H7 (cell line): ENCODE results near the gene RXFP4. TPM values are rescaled to one million over a fixed set of nuclear protein-coding genes. Genes with fewer than 3 reads are reported as not detected.
"Not testable (repeated sequence)": the region's sequence is repeated elsewhere in the genome, so short reads cannot be mapped to it uniquely, and the experiment has no call there.

Experiments
- DNase-seq: peaks from one replicate; pipeline ENCODE4 v3.0.0; 2012
- H3K27me3 ChIP-seq: 2 replicates; pipeline ENCODE4 v1.6.0; 2011; ENCODE audit warnings: mild to moderate bottlenecking, low read length; ENCODE audit not compliant: control insufficient read depth, insufficient read depth
- H3K36me3 ChIP-seq: replicated peaks from 2 replicates; pipeline ENCODE4 v1.5.1; 2011; ENCODE audit warnings: low read length; ENCODE audit not compliant: control insufficient read depth, insufficient read depth
- H3K4me3 ChIP-seq: 2 replicates; pipeline ENCODE4 v1.5.1; 2011; ENCODE audit warnings: low read depth, mild to moderate bottlenecking, control low read depth, low read length, moderate library complexity; ENCODE audit not compliant: insufficient read depth
- total RNA-seq: library from RNA; depleted of rRNA; stranded (reverse); fragments of >200 nt; shearing (Covaris generic); gene quantifications from 2 replicates; pipeline ENCODE4 v1.2.3, GENCODE V29; 2014

RXFP4 gene
- total RNA-seq, 1 experiment from 2014 or later: not detected

DNA sequence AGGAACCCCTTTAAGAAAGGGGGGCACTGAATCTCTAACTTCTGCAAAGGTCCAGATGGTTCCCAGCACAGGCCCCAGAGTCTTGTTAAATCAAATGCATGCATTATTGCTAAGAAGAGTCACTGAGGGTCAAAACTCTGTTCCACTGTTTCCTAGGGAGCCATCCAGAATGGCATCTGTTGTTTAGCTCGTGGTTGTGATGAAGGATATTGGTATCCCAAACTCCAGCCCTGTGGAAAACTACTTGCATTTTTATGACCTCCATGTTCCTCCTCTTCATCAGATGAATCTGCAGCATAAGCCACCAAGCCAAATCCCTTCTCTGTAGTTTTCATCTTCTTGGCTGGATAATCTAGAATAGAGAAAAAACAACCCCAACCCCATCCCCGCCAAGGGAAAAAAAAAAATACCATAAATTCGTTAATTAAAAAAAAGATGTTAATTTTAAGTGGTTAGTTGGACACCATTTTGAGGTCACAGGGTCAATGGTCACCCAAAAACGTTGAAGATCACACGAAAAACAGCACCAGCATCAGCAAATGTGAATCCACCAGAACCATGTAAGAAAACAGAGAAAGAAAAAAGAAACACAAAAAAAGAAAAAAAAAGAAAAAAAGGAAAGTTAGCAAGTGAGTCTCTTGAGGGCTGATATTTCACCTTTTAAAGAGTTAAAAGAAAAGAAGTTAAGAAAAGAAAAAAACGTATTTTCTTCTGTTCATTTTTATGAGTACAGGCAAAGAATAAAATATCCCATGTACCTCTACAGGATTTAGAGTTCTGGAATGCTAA, 27.3 kb upstream of the RXFP4 start:
- no peak for DNase-seq
- H3K4me3 ChIP-seq: no peak overlapping the region
- H3K36me3 ChIP-seq: peaks cover 31% of the 10 kb centered on the region
- H3K27me3 ChIP-seq: no peaks in the 10 kb centered on the region

DNA sequence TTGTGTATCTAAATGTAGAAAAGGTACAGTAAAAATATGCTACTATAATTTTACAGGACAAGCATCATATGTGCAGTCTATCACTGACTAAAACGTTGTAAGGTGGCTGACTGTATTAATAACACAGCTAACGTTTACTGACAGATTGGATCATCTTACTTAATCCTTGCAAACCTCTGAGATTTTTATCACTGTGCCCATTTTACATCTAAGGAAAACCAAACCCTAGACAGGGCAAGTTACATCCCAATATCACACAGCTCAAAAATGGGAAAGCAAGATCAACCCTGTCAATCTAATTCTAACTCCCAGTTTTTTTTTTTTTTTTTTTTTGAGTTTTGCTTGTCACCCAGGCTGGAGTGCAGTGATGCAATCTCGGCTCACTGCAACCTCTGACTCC, 22.8 kb upstream of the RXFP4 start:
- H3K27me3 ChIP-seq: no peaks in the 10 kb centered on the region
- peaks cover 43% of the 10 kb centered on the region for H3K36me3 ChIP-seq
- DNase-seq: no peak
- no peak overlapping the region for H3K4me3 ChIP-seq

DNA sequence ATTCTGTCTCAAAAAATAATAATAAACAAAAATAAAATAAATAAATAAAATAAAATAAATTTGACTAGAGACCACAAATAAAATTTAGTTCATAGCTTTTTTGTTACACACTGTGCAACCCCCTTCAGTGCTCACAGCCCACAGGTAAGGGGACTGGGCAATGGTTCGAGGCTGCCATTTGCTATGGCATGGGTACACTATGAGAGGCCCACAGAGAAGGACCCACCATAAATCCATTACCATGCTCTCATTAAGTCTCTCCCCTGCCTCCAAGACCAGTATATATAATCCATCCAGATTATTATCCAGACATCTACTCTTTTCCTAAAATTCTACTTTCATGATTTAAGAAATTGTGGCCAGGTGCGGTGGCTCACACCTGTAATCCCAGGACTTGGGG, 21.6 kb upstream of the RXFP4 start:
- no peak for DNase-seq
- H3K36me3 ChIP-seq: peaks cover 41% of the 10 kb centered on the region
- H3K4me3 ChIP-seq: no peak overlapping the region

DNA sequence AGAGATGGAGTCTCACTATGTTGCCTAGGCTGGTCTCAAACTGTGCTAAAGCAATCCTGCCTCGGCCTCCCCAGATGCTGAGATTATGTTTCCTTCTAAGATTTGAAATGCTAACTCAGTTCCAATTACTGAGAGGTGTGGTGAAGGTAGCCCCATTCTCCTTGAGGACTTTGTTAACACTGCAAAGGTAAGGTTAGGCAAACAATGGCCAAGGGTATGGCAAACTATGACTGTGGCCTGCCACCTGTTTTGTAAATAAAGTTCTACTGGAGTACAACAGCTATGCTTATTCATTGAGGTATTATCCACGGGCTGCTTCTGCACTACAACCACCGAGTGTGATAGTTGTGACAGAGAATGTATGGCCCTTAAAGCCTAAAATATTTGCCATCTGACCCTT, 20.7 kb upstream of the RXFP4 start:
- peaks cover 46% of the 10 kb centered on the region for H3K36me3 ChIP-seq

More for the DNA sequence above, 21.6 kb upstream of the RXFP4 start:
- no peaks in the 10 kb centered on the region for H3K27me3 ChIP-seq

DNA sequence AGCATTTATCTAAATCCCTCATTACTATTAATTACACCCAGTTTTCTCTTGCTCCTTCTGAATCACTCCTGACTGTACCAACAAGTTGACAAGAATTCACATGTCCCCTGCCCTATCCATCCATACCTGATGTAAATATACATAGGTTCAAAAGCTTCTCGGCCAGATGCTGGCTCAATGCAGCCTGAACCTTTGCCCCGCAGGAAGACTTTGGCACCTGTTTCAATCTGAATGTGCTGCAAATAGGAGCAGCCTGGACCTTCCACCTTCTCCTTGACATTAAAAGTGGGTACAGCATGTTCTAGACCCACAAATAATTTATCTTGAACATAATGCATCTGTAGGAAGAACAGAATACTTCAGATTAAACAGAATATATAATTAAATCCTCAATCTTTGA, 15.9 kb upstream of the RXFP4 start:
- peaks cover 55% of the 10 kb centered on the region for H3K36me3 ChIP-seq
- DNase-seq: no peak
- no peaks in the 10 kb centered on the region for H3K27me3 ChIP-seq
- no peak overlapping the region for H3K4me3 ChIP-seq

More for the DNA sequence above, 20.7 kb upstream of the RXFP4 start:
- Histone ChIP-seq H3K27me3 (no peaks in the 10 kb centered on the region), H3K4me3 (no peak overlapping the region)
- no peak for DNase-seq

DNA sequence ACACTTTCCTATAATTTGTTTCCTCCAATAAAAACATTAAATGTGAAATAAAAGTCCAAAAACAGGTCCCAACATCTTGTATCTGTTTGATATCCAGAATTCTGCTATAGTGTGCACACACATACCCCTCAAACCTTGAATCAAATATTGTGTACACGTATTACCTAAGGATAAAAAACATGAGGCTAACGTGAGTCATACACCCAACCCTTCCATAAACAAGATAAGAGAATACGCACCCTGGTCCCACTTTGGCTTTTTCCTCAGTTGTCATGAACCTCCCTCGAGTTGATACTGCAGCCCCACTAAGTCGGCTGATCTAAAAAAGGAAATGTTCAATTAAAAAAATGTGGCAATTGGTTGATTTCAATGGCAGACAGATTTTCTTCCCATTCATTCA, 12.4 kb upstream of the RXFP4 start:
- no peaks in the 10 kb centered on the region for H3K27me3 ChIP-seq
- H3K36me3 ChIP-seq: peaks cover 53% of the 10 kb centered on the region
- H3K4me3 ChIP-seq: no peak overlapping the region
- no peak for DNase-seq

DNA sequence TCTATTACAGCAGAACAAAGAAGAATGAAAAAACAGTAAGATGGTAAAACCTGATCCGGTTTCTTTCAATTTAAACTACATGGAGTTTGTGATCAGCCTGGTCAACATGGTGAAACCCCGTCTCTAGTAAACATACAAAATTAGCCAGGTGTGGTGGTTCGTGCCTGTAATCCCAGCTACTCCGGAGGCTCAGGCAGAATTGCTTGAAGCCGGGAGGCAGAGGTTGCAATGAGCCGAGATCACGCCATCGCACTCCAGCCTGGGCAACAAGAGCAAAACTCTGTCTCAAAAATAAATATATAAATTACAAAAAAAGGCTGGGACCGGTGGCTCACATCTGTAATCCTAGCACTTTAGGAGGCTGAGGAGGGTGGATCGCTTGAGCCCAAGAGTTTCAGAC, 10.7 kb upstream of the RXFP4 start:
- H3K4me3 ChIP-seq, H3K27me3 ChIP-seq, DNase-seq: not testable (repeated sequence)
- peaks cover 46% of the 10 kb centered on the region for H3K36me3 ChIP-seq

DNA sequence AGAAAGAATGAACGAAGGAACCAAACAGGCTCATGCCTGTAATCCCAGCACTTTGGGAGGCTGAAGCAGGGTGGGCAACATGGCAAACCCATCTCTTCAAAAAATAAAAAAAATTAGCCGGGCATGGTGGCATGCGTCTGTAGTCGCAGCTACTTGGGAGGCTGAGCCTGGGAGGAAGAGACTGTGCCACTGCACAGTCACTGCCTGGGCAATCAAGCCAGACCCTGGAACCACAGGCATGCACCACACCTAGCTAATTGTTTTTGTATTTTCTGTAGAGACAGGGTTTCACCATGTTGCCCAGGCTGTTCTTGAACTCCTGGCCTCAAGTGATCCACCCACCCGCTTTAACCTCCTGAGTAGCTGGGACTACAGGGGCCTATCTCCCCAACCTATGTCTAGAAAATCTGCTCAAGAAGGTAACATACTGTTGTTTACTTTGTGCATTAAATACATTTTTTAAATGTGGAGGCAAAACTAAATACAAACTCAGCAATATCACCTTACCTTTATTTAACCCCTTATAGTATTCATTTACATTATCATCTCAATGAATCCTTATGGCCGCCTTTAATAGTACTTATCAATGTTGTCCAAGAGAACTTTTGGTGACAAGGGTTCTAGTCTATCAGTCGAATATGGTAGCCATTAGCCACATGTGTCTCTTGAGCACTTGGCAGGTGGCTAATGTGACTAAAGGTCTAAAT, 10.0 kb upstream of the RXFP4 start:
- no peaks in the 10 kb centered on the region for H3K27me3 ChIP-seq
- no peak for DNase-seq
- H3K4me3 ChIP-seq: no peak overlapping the region
- peaks cover 40% of the 10 kb centered on the region for H3K36me3 ChIP-seq

DNA sequence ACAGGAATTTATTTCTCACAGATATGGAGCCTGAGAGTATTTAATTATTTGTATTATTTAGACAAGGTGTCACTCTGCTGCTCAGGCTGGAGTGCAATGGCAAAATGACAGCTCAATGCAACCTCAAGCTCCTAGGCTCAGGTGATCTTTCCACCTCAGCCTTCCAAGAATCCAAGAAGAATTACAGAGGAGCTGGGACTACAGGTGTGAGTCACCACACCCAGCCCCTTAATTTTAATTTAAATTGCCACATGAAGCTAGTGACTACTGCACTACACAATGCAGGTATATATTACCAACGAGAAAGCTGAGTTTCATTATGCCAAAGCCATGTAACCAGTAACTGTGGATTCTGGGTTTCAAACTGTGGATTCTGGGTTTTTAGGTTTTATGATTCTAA, 9.4 kb upstream of the RXFP4 start:
- H3K27me3 ChIP-seq: no peaks in the 10 kb centered on the region
- H3K4me3 ChIP-seq: no peak overlapping the region
- H3K36me3 ChIP-seq: peaks cover 35% of the 10 kb centered on the region

DNA sequence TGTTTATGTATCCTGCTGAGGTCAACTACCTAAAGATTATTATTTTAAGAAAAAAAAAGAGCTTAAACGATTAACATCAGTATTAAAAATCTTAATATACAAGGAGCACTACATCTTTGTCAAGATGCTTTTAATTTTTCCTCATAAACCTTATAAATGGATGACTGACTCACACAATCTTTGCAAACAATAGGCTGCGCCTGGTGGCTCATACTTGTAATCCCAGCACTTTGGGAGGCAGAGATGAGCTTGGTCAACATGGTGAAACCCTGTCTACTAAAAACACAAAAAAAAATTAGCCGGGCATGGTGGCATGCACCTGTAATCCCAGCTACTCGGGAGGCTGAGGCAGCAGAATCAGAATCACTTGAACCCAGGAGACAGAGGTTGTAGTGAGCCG, 9.0 kb upstream of the RXFP4 start:
- Histone ChIP-seq H3K27me3 (no peaks in the 10 kb centered on the region), H3K4me3 (no peak overlapping the region), H3K36me3 (peaks cover 32% of the 10 kb centered on the region)
- DNase-seq: no peak

More for the DNA sequence above, 9.4 kb upstream of the RXFP4 start:
- DNase-seq: no peak

DNA sequence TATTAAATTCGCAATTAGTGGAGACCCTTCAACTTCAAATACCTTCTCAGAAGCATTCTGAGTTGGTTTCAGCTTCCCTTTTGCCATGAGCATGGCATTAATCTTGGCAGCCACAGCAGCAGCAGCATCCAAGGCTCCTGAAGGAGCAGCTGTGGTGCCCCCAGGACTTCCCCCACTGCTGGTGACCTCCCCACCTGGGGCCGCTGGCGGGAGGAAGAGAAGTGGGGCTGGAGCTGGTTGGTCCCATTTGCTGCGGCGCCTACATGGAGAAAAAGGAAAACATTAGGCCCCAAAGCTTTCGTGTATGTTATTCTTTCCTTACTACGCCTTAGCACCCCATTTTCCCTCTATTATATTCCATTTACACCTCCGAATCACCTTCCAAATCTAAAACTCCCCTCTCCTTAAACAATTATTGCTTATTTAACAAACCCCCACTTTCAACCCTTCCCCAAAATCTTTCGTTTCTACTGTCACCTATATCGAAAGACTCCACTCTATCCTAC, 7.8 kb upstream of the RXFP4 start:
- peaks cover 27% of the 10 kb centered on the region for H3K36me3 ChIP-seq
- peak overlapping the region; percentile 87 for H3K4me3 ChIP-seq
- DNase-seq: peak; percentile 53
- H3K27me3 ChIP-seq: no peaks in the 10 kb centered on the region

DNA sequence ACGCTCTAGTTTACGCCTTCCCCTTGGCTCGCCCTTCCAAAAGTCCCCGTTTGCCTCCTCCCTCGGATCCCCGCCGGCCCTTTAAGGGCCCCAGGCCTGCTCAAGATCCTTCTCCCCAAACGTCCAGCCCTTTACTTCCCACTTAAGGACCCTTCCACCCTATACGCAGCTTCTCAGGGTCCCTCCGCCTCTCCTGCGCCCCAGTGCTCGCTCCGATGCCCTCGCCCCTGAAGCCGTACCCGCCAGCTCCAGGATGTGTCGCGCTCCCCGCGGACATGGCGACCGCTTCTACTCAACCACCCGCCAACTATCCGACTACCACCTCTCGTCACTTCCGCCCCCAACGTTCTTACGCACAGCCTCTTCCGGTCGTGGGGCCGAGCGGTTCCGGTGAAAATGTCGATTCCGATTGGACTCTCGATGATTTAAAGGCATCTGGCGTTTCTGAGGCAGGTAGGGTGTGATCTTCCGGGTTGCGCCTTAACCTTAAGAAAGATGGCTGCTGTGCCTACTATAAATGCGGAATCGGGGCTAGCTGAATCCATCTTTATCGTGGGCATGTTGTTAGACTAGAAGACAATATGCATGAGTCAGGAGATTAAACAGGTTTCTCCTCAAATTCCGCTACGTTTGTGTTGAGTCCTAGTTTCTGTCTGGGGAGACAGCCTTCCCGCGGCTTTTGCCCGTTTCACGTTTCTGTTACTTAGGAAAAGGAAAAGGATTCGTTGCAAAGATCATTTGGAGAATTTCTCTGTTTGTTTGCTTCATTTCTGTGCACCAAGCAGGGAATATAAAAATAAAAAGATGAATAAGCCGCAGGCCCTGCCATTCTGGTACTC, 7.1 kb upstream of the RXFP4 start, which contains the start of gene KHDC4:
Gene KHDC4 (minus strand): TSS at position 317 of the 839 bp plus-strand sequence. CDS start 40 bp downstream, at position 277.
- peak within 1 kb of the TSS; percentile 87 for H3K4me3 ChIP-seq
- peaks cover 21% of the 10 kb centered on the region for H3K36me3 ChIP-seq
- peak; percentile 94 for DNase-seq
- H3K27me3 ChIP-seq: no peaks in the 10 kb centered on the region

DNA sequence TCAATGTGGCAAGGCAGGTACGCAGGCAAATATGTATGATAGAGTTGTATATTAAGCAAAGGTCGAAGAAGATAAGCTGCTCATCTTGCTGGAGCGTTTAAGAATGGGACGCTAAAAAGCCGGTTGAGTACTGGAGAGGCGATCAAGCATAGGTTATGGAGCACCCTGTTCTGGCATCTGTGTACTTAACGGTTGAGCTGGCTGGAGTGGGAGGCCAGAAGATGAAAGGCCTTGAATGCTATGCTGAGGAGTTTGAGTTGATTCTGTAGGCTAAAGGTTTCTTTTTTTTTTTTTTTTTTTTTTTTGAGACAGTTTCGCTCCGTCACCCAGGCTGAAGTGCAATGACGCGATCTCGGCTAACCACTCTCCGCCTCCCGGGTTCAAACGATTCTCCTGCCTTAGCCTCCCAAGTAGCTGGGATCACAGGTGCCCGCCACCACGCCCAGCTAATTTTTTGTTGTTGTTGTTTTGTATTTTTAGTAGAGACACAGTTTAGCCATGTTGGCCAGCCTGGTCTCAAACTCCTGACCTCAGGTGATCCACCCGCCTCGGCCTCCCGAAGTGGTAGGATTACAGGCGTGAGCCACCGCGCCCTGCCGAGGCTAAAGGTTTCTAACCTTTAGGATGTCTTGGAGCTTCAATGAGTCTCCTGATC, 6.4 kb upstream of the RXFP4 start:
- DNase-seq: no peak
- Histone ChIP-seq H3K27me3 (no peaks in the 10 kb centered on the region), H3K4me3 (peak overlapping the region; percentile 87), H3K36me3 (peaks cover 19% of the 10 kb centered on the region)

DNA sequence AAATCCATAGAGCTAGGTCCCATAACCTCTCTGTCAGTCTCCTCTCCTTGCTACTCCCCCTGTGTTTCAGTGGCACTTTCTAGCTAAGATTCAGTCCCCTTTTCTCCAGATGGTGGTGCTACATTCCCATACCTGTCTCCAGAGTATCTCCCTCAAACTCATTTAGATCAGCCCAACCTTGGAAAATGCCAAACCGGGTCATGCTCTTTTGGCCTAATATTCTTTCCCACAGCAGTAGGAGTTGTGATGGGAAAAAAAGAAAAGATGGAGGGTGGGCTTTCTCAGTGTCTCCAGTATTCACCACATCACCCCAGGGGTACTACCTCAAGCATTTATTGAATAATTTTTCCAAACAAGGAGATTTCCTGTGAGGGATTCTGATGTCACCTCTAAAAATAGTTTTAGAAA, 3.2 kb upstream of the RXFP4 start:
- no peaks in the 10 kb centered on the region for H3K27me3 ChIP-seq
- DNase-seq: peak; percentile 85
- no peak overlapping the region for H3K4me3 ChIP-seq

More for the DNA sequence above, 3.2 kb upstream of the RXFP4 start:
- H3K36me3 ChIP-seq: no peaks in the 10 kb centered on the region; the same call in 1 of the 2 replicates
